Lower leg skin (tissue), 3 donors: Measurements from ENCODE around the gene LCN15.

ENCODE experiments used
- CTCF ChIP-seq, 3 donors: fragments of 450-650 bp; IDR thresholded peaks; one replicate each; pipeline ENCODE4 v1.5.1; 2016; ENCODE audit warnings: antibody characterized with exemption in 3 of 3, mild to moderate bottlenecking in 3 of 3, moderate library complexity in 2 of 3
- POLR2A ChIP-seq, 2 donors: fragments of 450-650 bp; IDR thresholded peaks; one replicate each; pipeline ENCODE4 v1.6.1; 2016 to 2017; ENCODE audit warnings: antibody characterized with exemption in 2 of 2, mild to moderate bottlenecking in 1 of 2, moderate library complexity in 1 of 2

- TF ChIP-seq CTCF (IDR thresholded peaks at IDR 0.05) (no peak), POLR2A (IDR thresholded peaks at IDR 0.05) (no peak)
Observed at GRCh38 chr9:136750526-136750925, 13.8 kb downstream of the LCN15 start.
